ENCODE data around the gene DNAJB14. TPM values are rescaled to one million over a fixed set of nuclear protein-coding genes. Genes with fewer than 3 reads are reported as not detected.
A peak's percentile ranks its signal among the peaks of the same experiment; 100 is the strongest.

DNAJB14 gene
- total RNA-seq, 1 experiment from 2014 or later, result 41.0 TPM

GRCh38 chr4:99887837-99888236, 58.6 kb downstream of the DNAJB14 start:
- Mint-ChIP-seq H3K4me1 (no peaks in the 10 kb centered on the region), H3K4me3 (no peak overlapping the region), H3K9me3 (no peaks in the 10 kb centered on the region), H3K27me3 (ENCODE audit: low read depth) (no peaks in the 10 kb centered on the region), H3K27ac (0 out of 7 replicates have a peak overlapping the region, but pooled peaks of 1 of the 3 experiments have one; percentile 18), H3K36me3 (ENCODE audit: insufficient read depth in 1 of 3, low read depth in 3 of 3) (peaks cover 0 to 2% (median 0%) of the 10 kb centered on the region in 3 experiments; a peak in 1 of 7 replicates)
- Histone ChIP-seq H3K56ac (ENCODE audit: insufficient read length, low read depth, low read length) (no peak overlapping the region), H3K14ac (ENCODE audit: insufficient read depth, low read length) (no peak overlapping the region), H3K4me1 (ENCODE audit: insufficient read depth, low read length) (no peaks in the 10 kb centered on the region), H3K9me3 (ENCODE audit: control insufficient read depth, low read depth, low read length) (no peaks in the 10 kb centered on the region), H3K23me2 (ENCODE audit: insufficient read length, low read depth, low read length, poor library complexity, severe bottlenecking) (no peaks in the 10 kb centered on the region), H3T11ph (ENCODE audit: low read length) (no peak overlapping the region), H4K20me1 (ENCODE audit: control insufficient read depth, insufficient read depth, insufficient read length) (no peaks in the 10 kb centered on the region), H3K27ac (ENCODE audit: insufficient read length, low read depth, low read length) (no peak overlapping the region), H2BK120ac (ENCODE audit: low read depth, low read length, poor library complexity, severe bottlenecking) (no peak overlapping the region), H3K18ac (ENCODE audit: insufficient read length, low read depth, low read length) (no peak overlapping the region), H3K9ac (ENCODE audit: extremely low read depth, insufficient read length, low read length) (no peak overlapping the region), H3K79me2 (ENCODE audit: insufficient read depth, low read length) (no peaks in the 10 kb centered on the region), H4K91ac (ENCODE audit: insufficient read length, low read depth, low read length) (no peak overlapping the region), H2AK5ac (ENCODE audit: insufficient read length, low read length) (no peak overlapping the region), H2BK5ac (ENCODE audit: insufficient read length, low read length) (no peak overlapping the region), H3K27me3 (ENCODE audit: insufficient read depth, low read length) (no peaks in the 10 kb centered on the region), H4K8ac (replicated peaks; ENCODE audit: insufficient read length, low read depth, low read length) (no peak overlapping the region), H4K5ac (ENCODE audit: insufficient read length, low read depth, low read length) (no peak overlapping the region), H3K79me1 (ENCODE audit: insufficient read depth, low read depth, low read length, poor library complexity, severe bottlenecking) (no peaks in the 10 kb centered on the region), H2BK15ac (ENCODE audit: low read depth, low read length) (no peak overlapping the region; the same call in 1 of the 2 replicates), H2AFZ (ENCODE audit: low read length) (no peak overlapping the region), H2BK20ac (ENCODE audit: low read depth, low read length, poor library complexity, severe bottlenecking) (no peak overlapping the region), H3K4me2 (ENCODE audit: insufficient read depth, insufficient read length, low read length) (no peak overlapping the region), H3K4ac (ENCODE audit: low read depth, low read length) (no peak overlapping the region), H3K23ac (ENCODE audit: insufficient read length, low read depth, low read length) (no peak overlapping the region), H2BK12ac (ENCODE audit: insufficient read length, low read depth, low read length) (no peak overlapping the region)
- TF ChIP-seq CTCF (conservative IDR thresholded peaks at IDR 0.05), result no peak
- no CpG with 5 or more reads among the region's 5 CpGs for WGBS (ENCODE audit: extremely low coverage, insufficient read length, low lambda C conversion rate)
- no peak for DNase-seq
